ENCODE data around the gene RNF126.
"Not testable (repeated sequence)": the region's sequence is repeated elsewhere in the genome, so short reads cannot be mapped to it uniquely, and the experiment has no call there.

Gene RNF126

DNA sequence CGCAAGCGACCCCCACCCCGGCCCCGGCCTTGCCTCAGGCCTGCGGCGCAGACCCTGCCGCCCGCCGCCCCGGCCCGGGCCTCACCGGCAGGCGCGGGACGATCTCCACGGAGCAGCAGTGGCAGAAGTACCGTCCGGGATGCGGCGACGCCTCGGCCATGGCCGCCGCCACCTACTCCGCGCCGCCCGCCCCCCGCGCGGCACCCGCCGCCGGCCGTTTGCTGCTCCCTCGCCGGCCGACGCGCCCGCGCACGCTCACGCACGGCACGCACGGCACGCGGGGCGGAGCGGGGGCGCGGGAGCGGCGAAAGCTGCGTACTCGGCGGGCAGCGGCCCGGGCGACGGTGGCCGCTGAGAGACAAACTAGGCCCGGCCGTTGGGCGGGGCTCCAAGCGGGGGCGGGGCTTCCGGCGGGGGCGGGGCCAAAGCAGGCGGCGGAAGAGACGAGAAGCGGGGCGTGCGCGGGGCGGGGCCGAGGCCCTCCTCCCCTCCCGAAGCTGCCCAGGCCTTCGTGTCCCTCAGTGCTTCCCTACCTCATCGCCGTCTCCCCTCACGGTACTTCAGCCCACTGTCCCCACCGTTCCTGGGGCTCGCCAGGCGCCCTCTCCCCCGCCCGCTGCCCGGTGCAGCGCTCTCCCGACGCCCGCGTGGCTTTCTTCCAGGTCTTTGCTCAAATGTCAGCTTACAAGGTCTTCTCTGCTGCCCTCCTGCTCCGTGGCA lies at the start of gene RNF126:
TSS of gene RNF126 (minus strand) at position 253 of the 720 bp plus-strand sequence. CDS start at position 160, 93 bp downstream.
- no peak within 1 kb of the TSS for H3K27ac ChIP-seq (ENCODE audit: low read length)
- H3K9ac ChIP-seq (ENCODE audit: low read length): peak within 1 kb of the TSS; percentile 84
- peak within 1 kb of the TSS; percentile 84 for H3K4me3 ChIP-seq (ENCODE audit: low read length)
- H3K36me3 ChIP-seq (ENCODE audit: control insufficient read depth, low read depth, low read length): no peaks in the 10 kb centered on the region
- peaks cover 5% of the 10 kb centered on the region for H3K27me3 ChIP-seq (ENCODE audit: control insufficient read depth, insufficient read depth, low read length)
- no peaks in the 10 kb centered on the region for H3K9me3 ChIP-seq (ENCODE audit: control insufficient read depth, low read depth, low read length)
- H3K4me1 ChIP-seq (ENCODE audit: control insufficient read depth, low read depth, low read length): no peaks in the 10 kb centered on the region

DNA sequence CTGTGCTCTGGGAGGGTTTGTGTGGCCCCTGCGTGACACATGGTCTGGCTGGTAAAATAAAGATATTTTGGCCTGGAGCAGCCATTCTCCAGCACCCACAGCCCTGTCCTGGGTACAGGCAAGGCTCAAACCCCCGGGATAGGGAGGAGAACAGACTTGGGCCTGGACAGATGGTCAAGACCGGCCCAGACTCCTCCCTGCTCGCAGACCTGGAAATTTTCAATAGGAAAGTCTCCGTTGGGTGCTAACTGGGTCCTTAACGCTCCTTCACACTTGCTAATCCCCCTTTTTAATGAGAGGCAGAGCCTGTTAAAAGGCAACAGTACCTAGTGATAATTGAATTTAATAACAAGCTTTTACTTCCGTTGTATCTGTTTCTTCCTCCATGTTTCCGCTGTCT lies 48.2 kb upstream of the RNF126 start:
- no peaks in the 10 kb centered on the region for H3K9me3 ChIP-seq (ENCODE audit: control insufficient read depth, low read depth, low read length)
- H3K4me3 ChIP-seq (ENCODE audit: low read length): no peak overlapping the region
- no peak overlapping the region for H3K27ac ChIP-seq (ENCODE audit: low read length)
- no peaks in the 10 kb centered on the region for H3K4me1 ChIP-seq (ENCODE audit: control insufficient read depth, low read depth, low read length)
- H3K36me3 ChIP-seq (ENCODE audit: control insufficient read depth, low read depth, low read length): no peaks in the 10 kb centered on the region
- no peak overlapping the region for H3K9ac ChIP-seq (ENCODE audit: low read length)
- peaks cover 12% of the 10 kb centered on the region for H3K27me3 ChIP-seq (ENCODE audit: control insufficient read depth, insufficient read depth, low read length)

DNA sequence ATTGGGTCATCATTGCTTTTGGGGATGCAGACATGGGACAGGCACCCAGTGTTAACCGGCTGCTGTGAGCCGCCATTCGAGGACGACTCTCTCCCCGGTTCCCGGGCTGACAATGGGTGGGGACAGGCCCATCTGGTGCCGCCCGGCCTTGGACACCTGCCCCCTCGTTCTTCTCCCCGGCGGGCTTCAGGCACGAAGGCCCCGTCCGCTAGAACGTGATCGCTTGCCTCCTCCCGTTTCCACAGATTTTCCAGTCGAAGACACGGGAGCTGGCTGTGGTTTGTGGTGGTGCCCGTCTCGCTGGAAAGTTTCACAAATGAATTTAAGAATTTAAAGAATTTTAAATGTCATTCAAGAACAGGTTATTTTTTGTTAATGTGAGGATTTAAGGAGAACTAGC lies 47.8 kb upstream of the RNF126 start:
- no peak overlapping the region for H3K27ac ChIP-seq (ENCODE audit: low read length)
- no peak overlapping the region for H3K4me3 ChIP-seq (ENCODE audit: low read length)
- H3K9ac ChIP-seq (ENCODE audit: low read length): no peak overlapping the region
- no peaks in the 10 kb centered on the region for H3K36me3 ChIP-seq (ENCODE audit: control insufficient read depth, low read depth, low read length)
- peaks cover 12% of the 10 kb centered on the region for H3K27me3 ChIP-seq (ENCODE audit: control insufficient read depth, insufficient read depth, low read length)
- H3K9me3 ChIP-seq (ENCODE audit: control insufficient read depth, low read depth, low read length): no peaks in the 10 kb centered on the region
- H3K4me1 ChIP-seq (ENCODE audit: control insufficient read depth, low read depth, low read length): no peaks in the 10 kb centered on the region

DNA sequence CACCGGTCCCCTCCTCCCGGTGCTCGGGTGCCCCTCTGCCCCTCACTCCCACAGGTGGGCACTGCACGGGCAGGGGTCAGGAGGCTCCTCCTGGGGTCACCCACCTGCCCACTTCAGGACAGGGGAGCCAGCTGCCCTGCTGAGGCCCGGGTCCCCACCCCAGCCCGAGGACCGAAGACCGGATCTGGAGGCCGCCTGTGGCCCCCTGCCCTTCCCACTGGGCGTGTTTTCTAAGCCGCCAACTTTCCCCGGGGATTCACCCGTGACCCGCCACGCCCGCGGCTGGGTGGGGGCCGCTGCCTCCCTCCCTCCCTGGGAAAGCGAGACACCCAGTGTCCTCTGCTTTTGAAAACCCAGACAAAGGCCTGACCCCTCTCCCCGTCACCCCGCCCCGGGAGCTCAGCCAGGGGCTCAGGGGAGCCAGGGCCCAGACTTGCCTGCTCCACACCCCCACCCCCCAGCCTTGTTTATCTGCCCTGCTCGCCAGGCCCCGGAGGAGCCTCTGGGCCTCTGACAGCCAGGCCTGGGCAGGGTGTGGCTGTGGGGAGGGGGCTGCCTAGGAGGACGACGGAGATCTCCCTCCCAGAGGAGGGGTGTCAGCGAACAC lies 47.1 kb upstream of the RNF126 start:
- no peaks in the 10 kb centered on the region for H3K4me1 ChIP-seq (ENCODE audit: control insufficient read depth, low read depth, low read length)
- no peak overlapping the region for H3K27ac ChIP-seq (ENCODE audit: low read length)
- no peaks in the 10 kb centered on the region for H3K36me3 ChIP-seq (ENCODE audit: control insufficient read depth, low read depth, low read length)
- peaks cover 12% of the 10 kb centered on the region for H3K27me3 ChIP-seq (ENCODE audit: control insufficient read depth, insufficient read depth, low read length)
- H3K9ac ChIP-seq (ENCODE audit: low read length): no peak overlapping the region
- no peaks in the 10 kb centered on the region for H3K9me3 ChIP-seq (ENCODE audit: control insufficient read depth, low read depth, low read length)
- H3K4me3 ChIP-seq (ENCODE audit: low read length): peak overlapping the region; percentile 40

DNA sequence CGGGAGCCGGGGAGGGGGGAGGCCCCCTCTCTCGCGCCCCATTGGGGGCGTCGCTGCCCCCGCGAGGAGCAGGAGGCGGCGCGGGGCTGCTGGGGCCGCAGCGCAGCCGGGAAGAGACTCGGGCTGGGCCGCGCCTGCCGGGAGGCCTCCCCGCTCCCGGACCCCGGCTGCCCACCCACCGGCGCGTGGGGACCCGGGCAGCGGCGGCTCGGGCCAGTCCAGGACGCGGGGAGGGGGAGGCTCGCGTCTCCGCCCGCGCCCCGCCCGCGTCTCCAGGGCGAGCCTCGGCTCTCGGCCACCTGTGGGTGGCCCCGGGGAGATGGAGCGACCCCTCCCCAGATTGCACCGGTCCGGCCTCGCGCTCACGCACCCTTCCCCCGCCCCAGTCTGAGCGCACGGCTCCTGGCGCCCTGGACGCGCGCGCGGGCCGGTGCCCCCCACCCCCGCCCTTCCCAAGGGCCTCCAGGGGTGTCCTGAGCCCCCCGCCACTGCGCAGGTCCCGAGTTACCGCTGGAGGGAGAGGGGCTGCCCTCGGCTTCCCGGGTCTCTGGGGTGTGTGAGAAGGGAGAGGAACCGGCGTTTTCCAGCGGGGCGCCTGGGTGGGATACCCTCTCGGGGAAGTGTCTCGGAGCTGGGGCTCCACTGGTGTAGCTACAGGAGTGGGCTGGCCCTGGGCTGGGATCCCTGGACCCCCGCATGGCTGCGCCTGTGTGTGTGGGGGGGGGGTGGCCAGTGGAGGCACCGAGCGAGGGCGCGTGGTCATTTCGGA lies 46.4 kb upstream of the RNF126 start:
- no peak overlapping the region for H3K9ac ChIP-seq (ENCODE audit: low read length)
- no peak overlapping the region for H3K27ac ChIP-seq (ENCODE audit: low read length)
- H3K9me3 ChIP-seq (ENCODE audit: control insufficient read depth, low read depth, low read length): no peaks in the 10 kb centered on the region
- no peaks in the 10 kb centered on the region for H3K36me3 ChIP-seq (ENCODE audit: control insufficient read depth, low read depth, low read length)
- H3K27me3 ChIP-seq (ENCODE audit: control insufficient read depth, insufficient read depth, low read length): peaks cover 12% of the 10 kb centered on the region
- H3K4me1 ChIP-seq (ENCODE audit: control insufficient read depth, low read depth, low read length): no peaks in the 10 kb centered on the region
- H3K4me3 ChIP-seq (ENCODE audit: low read length): peak overlapping the region; percentile 40

DNA sequence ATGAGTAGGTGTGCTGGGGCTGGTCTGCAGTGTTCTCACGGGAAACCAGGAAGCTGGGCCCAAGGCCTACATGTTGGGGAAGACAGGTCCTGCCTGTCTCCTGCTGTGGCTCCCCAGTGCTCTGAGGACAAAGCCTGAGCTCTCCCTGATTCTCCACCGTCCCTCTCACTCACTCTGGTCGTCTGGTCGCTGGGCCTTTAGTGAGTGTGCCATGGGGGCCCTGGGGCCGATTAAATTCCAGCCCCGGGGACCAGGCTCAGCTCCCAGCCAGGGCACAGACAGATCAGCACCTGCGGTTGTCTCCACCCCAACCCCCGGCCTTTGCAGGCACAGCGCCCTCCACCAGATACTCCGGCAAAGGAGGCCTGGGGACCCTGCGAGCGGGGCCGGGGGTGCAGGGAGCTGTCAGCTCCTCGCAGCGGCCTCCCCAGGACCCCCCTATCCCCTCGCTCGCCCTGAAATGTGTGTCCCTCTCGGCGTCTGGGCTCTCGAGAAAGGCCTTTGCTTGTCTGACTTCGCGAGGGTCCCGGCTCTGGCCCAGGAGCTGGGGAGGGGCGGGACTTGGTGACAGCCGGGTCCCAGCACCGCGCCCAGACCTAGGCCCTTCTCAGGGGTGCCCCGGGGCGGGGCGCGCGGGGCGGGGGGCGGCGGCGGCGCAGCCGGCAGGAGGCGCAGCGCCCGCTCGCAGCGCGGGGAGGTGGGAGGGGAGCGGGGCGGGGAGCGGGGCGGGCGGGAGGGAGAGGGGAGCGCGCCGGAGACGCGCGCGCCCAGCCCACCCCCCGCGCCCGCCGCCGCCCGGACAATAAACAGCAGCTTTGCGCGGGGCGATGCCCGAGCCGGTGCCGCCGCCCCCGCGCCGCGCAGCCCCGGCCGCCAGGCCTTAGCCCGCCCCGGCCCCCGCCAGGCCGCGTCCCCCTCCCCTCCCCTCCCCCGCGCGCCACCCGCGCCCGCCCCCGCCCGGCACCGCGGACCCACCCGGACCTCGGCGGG lies 45.4 kb upstream of the RNF126 start, which contains the start of gene PALM:
TSS of gene PALM (plus strand) at position 782 of the 990 bp plus-strand sequence. CDS start 212 bp downstream, outside the sequence.
- H3K9me3 ChIP-seq (ENCODE audit: control insufficient read depth, low read depth, low read length): no peaks in the 10 kb centered on the region
- H3K36me3 ChIP-seq (ENCODE audit: control insufficient read depth, low read depth, low read length): no peaks in the 10 kb centered on the region
- no peaks in the 10 kb centered on the region for H3K4me1 ChIP-seq (ENCODE audit: control insufficient read depth, low read depth, low read length)
- peaks cover 12% of the 10 kb centered on the region for H3K27me3 ChIP-seq (ENCODE audit: control insufficient read depth, insufficient read depth, low read length)
- H3K4me3 ChIP-seq (ENCODE audit: low read length): peak within 1 kb of the TSS; percentile 40
- H3K9ac ChIP-seq (ENCODE audit: low read length): no peak within 1 kb of the TSS
- no peak within 1 kb of the TSS for H3K27ac ChIP-seq (ENCODE audit: low read length)

DNA sequence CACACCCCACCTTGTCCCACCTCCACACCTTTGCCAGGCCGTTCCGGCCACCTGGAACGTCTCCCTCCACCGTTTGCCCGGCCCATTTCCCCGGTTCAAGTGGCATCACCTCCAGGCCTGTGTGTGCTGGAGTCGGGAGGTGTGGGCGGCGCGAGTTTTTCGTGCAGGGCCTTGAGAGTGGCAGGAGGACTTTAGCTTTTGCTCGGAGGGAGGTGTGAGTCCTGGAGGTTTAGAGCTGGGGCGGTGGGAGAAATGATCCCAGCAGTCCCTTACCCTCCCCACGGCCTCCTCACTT lies 41.4 kb upstream of the RNF126 start:
- no peak overlapping the region for H3K27ac ChIP-seq (ENCODE audit: low read length)
- peak overlapping the region; percentile 41 for H3K4me3 ChIP-seq (ENCODE audit: low read length)
- no peak overlapping the region for H3K9ac ChIP-seq (ENCODE audit: low read length)
- H3K4me1 ChIP-seq (ENCODE audit: control insufficient read depth, low read depth, low read length): no peaks in the 10 kb centered on the region
- peaks cover 2% of the 10 kb centered on the region for H3K27me3 ChIP-seq (ENCODE audit: control insufficient read depth, insufficient read depth, low read length)
- H3K9me3 ChIP-seq (ENCODE audit: control insufficient read depth, low read depth, low read length): no peaks in the 10 kb centered on the region
- no peaks in the 10 kb centered on the region for H3K36me3 ChIP-seq (ENCODE audit: control insufficient read depth, low read depth, low read length)

DNA sequence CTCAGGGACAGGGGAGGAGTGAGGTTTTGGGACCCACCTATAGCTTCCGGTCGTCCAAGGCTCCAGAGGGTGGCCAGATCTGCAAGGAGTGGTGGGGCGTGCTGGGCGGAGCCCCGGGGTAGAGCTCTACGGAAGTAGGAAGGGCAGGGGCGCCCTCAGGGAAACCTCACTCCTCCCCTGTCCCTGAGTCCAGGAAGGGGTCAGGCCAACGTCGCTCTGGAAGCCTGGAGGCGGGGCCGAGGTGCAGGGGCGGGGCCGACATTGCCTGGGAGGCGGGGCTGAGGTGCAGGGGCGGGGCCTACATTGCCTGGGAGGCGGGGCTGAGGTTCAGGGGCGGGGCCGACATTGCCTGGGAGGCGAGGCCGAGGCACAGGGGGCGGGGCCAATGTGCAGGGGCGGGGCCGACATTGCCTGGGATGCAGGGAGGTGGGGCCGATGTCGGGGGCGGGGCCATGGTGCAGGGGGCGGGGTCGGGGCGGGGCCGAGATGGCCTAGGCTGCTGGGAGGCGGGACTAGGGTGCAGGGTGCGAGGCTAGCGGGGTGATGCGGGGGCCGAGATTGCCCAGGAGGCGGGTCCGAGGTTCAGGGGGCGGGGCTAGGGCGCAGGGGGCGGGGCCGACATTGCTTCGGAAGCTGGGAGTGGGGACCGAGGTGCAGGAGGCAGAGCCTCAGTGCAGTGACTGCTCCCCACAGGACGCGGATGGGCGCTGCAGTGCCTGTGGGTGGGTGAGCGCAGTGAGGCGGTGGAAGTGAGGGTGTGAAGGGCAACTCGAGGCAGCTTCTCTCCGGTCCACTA lies 40.8 kb upstream of the RNF126 start:
- Histone ChIP-seq H3K4me1 (ENCODE audit: control insufficient read depth, low read depth, low read length) (no peaks in the 10 kb centered on the region), H3K27me3 (ENCODE audit: control insufficient read depth, insufficient read depth, low read length) (no peaks in the 10 kb centered on the region), H3K9ac (ENCODE audit: low read length) (no peak overlapping the region), H3K9me3 (ENCODE audit: control insufficient read depth, low read depth, low read length) (no peaks in the 10 kb centered on the region), H3K4me3 (ENCODE audit: low read length) (peak overlapping the region; percentile 41), H3K36me3 (ENCODE audit: control insufficient read depth, low read depth, low read length) (no peaks in the 10 kb centered on the region), H3K27ac (ENCODE audit: low read length) (no peak overlapping the region)

DNA sequence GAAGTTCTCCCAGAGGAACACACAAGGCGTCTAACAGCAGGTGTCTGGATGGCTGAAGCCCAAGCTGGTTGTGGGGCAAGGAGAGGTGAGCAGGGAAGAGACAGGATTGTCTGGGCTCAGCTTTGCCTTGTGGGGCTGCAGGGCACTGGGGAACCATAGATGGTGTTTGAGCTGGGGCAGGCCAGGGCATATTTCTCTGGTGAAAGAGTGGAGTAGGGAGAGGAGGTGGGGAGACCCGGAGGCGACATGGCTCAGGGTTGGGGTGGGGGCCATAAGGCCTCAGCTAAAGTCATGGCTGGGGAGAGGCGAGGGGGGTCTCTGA lies 40.3 kb upstream of the RNF126 start:
- Histone ChIP-seq H3K36me3 (ENCODE audit: control insufficient read depth, low read depth, low read length) (no peaks in the 10 kb centered on the region), H3K9ac (ENCODE audit: low read length) (no peak overlapping the region), H3K27me3 (ENCODE audit: control insufficient read depth, insufficient read depth, low read length) (no peaks in the 10 kb centered on the region), H3K4me1 (ENCODE audit: control insufficient read depth, low read depth, low read length) (no peaks in the 10 kb centered on the region), H3K4me3 (ENCODE audit: low read length) (peak overlapping the region; percentile 25), H3K9me3 (ENCODE audit: control insufficient read depth, low read depth, low read length) (no peaks in the 10 kb centered on the region), H3K27ac (ENCODE audit: low read length) (no peak overlapping the region)

DNA sequence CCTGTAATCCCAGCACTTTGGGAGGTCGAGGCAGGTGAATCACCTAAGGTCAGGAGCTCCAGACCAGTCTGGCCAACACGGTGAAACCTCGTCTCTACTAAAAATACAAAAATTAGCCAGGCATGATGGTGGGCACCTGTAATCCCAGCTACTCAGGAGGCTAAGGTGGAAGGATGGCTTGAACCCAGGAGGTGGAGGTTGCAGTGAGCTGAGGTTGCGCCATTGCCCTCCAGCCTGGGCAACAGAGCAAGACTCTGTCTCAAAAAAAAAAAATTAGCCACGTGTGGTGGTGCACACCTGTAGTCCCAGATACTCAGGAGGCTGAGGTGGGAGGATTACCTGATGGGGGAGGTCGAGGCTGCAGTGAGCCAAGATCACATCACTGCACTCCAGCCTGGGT lies 39.8 kb upstream of the RNF126 start:
- H3K27me3 ChIP-seq (ENCODE audit: control insufficient read depth, insufficient read depth, low read length); H3K9me3 ChIP-seq (ENCODE audit: control insufficient read depth, low read depth, low read length); H3K9ac ChIP-seq (ENCODE audit: low read length); H3K36me3 ChIP-seq (ENCODE audit: control insufficient read depth, low read depth, low read length); H3K4me1 ChIP-seq (ENCODE audit: control insufficient read depth, low read depth, low read length); H3K4me3 ChIP-seq (ENCODE audit: low read length); H3K27ac ChIP-seq (ENCODE audit: low read length): not testable (repeated sequence)
